Measurements from ENCODE around the gene RPGRIP1L. TPM values are rescaled to one million over a fixed set of nuclear protein-coding genes. Genes with fewer than 3 reads are reported as not detected.

The RPGRIP1L gene
- total and polyA plus RNA-seq, 2 donors from 2014 or later, result 4.3 to 10.2 TPM

DNA sequence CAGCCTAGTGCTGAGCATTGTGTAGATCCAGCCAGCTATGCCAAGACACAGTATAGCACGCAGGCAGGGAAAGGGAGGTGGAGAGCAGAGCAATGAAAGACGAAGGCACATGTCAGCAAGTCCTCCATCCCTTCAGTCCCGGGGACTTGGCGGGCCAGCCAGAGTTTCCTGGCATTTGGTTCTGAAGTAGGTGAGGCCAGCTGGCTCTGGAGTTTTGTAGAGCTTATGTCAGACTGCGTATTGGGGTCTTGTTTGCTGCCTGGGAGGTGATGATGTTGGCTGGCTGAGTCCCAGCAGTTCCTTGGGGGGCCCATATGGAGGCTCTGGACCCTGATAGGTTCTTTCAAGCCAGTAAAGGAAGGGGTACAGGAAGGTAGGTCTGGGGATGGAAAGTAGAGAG is 144.9 kb downstream of the RPGRIP1L start:
- intact Hi-C loops (cut with DNase I), result no loop called here
- FAIRE-seq (no peak), DNase-seq (no peak)
- Histone ChIP-seq H3K27me3 (ENCODE audit: control insufficient read depth, insufficient read depth, low read length) (no peaks in the 10 kb centered on the region), H3K9ac (ENCODE audit: low read length in 3 of 3) (no peak overlapping the region), H3K36me3 (ENCODE audit: control insufficient read depth in 2 of 3, insufficient read depth in 3 of 3, low read length in 3 of 3) (no peaks in the 10 kb centered on the region), H3K4me1 (ENCODE audit: control insufficient read depth in 2 of 3, insufficient read depth in 2 of 3, low read depth in 1 of 3, low read length in 3 of 3) (no peaks in the 10 kb centered on the region), H3K27ac (ENCODE audit: low read depth in 2 of 2, low read length in 2 of 2) (no peak overlapping the region), H3K9me3 (ENCODE audit: control insufficient read depth in 2 of 3, insufficient read depth in 1 of 3, low read length in 3 of 3) (no peaks in the 10 kb centered on the region), H3K4me3 (ENCODE audit: low read length in 3 of 3) (no peak overlapping the region)
- TF ChIP-seq, protein P1, sequence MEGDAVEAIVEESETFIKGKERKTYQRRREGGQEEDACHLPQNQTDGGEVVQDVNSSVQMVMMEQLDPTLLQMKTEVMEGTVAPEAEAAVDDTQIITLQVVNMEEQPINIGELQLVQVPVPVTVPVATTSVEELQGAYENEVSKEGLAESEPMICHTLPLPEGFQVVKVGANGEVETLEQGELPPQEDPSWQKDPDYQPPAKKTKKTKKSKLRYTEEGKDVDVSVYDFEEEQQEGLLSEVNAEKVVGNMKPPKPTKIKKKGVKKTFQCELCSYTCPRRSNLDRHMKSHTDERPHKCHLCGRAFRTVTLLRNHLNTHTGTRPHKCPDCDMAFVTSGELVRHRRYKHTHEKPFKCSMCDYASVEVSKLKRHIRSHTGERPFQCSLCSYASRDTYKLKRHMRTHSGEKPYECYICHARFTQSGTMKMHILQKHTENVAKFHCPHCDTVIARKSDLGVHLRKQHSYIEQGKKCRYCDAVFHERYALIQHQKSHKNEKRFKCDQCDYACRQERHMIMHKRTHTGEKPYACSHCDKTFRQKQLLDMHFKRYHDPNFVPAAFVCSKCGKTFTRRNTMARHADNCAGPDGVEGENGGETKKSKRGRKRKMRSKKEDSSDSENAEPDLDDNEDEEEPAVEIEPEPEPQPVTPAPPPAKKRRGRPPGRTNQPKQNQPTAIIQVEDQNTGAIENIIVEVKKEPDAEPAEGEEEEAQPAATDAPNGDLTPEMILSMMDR (IDR thresholded peaks at IDR 0.05; ENCODE audit: borderline replicate concordance, extremely low read depth, insufficient read depth), result no peak

DNA sequence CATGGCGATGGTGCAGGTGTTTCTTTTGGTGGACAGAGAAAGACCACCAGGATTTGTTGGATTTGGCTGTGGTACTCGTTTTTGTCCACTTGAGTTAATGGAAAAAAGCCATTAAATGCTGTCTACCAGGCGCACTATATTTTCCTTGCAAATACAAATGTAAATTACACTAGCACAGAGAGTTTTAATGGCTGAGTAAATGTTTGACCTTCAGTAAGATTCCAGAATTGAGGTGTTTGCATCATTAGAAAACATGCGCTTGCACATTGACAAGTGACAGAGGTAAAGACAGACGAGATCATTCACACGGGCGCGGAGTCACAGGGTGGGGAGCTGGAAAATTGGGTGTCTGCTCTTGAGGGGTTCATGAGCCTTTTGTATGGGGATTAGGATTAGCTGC is 147.1 kb downstream of the RPGRIP1L start:
- DNase-seq (peak in 2 of 5 donors; percentile 3 to 27), FAIRE-seq (no peak)
- no peaks in the 10 kb centered on the region for H3K36me3 ChIP-seq (ENCODE audit: control insufficient read depth in 2 of 3, insufficient read depth in 3 of 3, low read length in 3 of 3)
- H3K27me3 ChIP-seq (ENCODE audit: control insufficient read depth, insufficient read depth, low read length), result no peaks in the 10 kb centered on the region
- no peaks in the 10 kb centered on the region for H3K4me1 ChIP-seq (ENCODE audit: control insufficient read depth in 2 of 3, insufficient read depth in 2 of 3, low read depth in 1 of 3, low read length in 3 of 3)
- intact Hi-C loops (cut with DNase I), result no loop called here
- no peak overlapping the region for H3K27ac ChIP-seq (ENCODE audit: low read depth in 2 of 2, low read length in 2 of 2)
- no peaks in the 10 kb centered on the region for H3K9me3 ChIP-seq (ENCODE audit: control insufficient read depth in 2 of 3, insufficient read depth in 1 of 3, low read length in 3 of 3)
- TF ChIP-seq, protein P1 (IDR thresholded peaks at IDR 0.05; ENCODE audit: borderline replicate concordance, extremely low read depth, insufficient read depth), result no peak
- no peak overlapping the region for H3K4me3 ChIP-seq (ENCODE audit: low read length in 3 of 3)
- no peak overlapping the region for H3K9ac ChIP-seq (ENCODE audit: low read length in 3 of 3)

DNA sequence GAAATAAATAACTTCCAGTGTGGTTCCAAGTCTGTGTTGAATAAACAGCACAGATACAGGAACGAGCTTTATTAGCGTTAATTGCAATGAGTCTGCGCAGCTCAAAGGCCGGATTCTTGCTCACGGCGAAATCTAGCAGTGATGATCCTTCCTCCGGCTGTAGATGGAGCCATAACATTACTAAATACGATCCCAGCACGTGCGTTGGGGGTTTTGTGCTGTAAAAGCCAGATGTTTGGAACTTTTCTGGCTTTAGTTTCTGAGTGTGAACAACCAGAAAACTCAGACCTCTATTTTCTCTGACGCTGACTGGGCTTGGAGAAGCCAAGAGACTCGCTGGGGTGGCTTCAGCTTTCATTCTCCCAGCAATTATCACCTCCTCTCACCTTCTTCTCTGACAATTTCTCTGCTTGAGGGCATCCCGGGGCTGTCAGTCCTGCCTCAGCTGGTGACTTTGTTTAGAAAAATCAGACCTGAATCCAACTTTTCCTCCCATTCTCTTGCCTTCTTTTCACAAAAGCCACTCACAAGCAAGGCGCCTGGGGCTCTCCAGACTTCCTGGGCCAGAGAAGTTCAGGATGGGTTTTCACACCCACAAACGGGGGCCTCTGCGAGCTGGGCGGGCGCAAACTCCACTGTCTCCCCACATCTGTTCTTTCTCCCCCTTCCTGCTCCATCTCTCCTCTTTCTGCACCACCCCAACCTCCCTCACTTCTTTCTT is 153.5 kb downstream of the RPGRIP1L start:
- intact Hi-C loops (cut with DNase I), result no loop called here
- Histone ChIP-seq H3K4me1 (ENCODE audit: control insufficient read depth in 2 of 3, insufficient read depth in 2 of 3, low read depth in 1 of 3, low read length in 3 of 3) (no peaks in the 10 kb centered on the region), H3K36me3 (ENCODE audit: control insufficient read depth in 2 of 3, insufficient read depth in 3 of 3, low read length in 3 of 3) (no peaks in the 10 kb centered on the region), H3K9me3 (ENCODE audit: control insufficient read depth in 2 of 3, insufficient read depth in 1 of 3, low read length in 3 of 3) (no peaks in the 10 kb centered on the region), H3K4me3 (ENCODE audit: low read length in 3 of 3) (no peak overlapping the region), H3K27ac (ENCODE audit: low read depth in 2 of 2, low read length in 2 of 2) (no peak overlapping the region), H3K9ac (ENCODE audit: low read length in 3 of 3) (no peak overlapping the region), H3K27me3 (ENCODE audit: control insufficient read depth, insufficient read depth, low read length) (no peaks in the 10 kb centered on the region)
- TF ChIP-seq, protein P1 (IDR thresholded peaks at IDR 0.05; ENCODE audit: borderline replicate concordance, extremely low read depth, insufficient read depth), result peak; percentile 60
- FAIRE-seq, result peak; percentile 61
- peak in 4 of 5 donors; percentile 70 to 95 (median 86) for DNase-seq

Other genes with a start within 250 kb of the RPGRIP1L start
- 44.5 TPM for gene AKTIP, start 200.7 kb downstream of the RPGRIP1L start, total RNA-seq
- gene AKTIP, start 200.7 kb downstream of the RPGRIP1L start, polyA plus RNA-seq (ENCODE audit: insufficient read depth, low read depth, low replicate concordance), result 52.0 TPM
- 116 TPM for gene FTO, start 297 bp upstream of the RPGRIP1L start, total RNA-seq
- gene FTO, start 297 bp upstream of the RPGRIP1L start, polyA plus RNA-seq (ENCODE audit: insufficient read depth, low read depth, low replicate concordance), result 22.3 TPM